SK-N-SH (cell line): ENCODE results near the gene BMP8A. TPM values are rescaled to one million over a fixed set of nuclear protein-coding genes. Genes with fewer than 3 reads are reported as not detected.

Source experiments
- CTCF ChIA-PET: fragments of 300-600, 350-600 bp; formaldehyde crosslinking; extraction: SDS; loops from one replicate; lab custom pipeline; 2021; lab: Yijun Ruan, JAX
- POLR2A ChIA-PET: fragments of 350-600 bp; sonication (Branson Sonifier 250); formaldehyde crosslinking; extraction: SDS; loops from one replicate; lab custom pipeline; 2020; ENCODE audit warnings: antibody characterized with exemption, inconsistent platforms; lab: Yijun Ruan, JAX
- DNase-seq: peaks from one replicate; pipeline ENCODE4 v3.0.0; 2012
- H2AFZ ChIP-seq: fragments of 200-600 bp; sonication (generic); 2 replicates; pipeline ENCODE4 v1.8.1; 2016; ENCODE audit warnings: antibody characterized with exemption, mild to moderate bottlenecking, low read depth
- H3F3A ChIP-seq: fragments of 200-600 bp; sonication (generic); replicated peaks from 2 replicates; pipeline ENCODE3; 2016; ENCODE audit warnings: antibody characterized with exemption, mild to moderate bottlenecking; ENCODE audit not compliant: insufficient read depth
- H3K27ac ChIP-seq, 2 experiments: fragments of 200-500 bp in 1 of 2; fragments of 200-600 bp in 1 of 2; sonication (Bioruptor generic) in 1 of 2; sonication (generic), shearing (Covaris generic) in 1 of 2; 2 replicates each; pipeline versions ENCODE4 v1.5.1 to v1.6.1; 2014 to 2016; ENCODE audit warnings: low read depth in 2 of 2, inconsistent platforms in 1 of 2, low read length in 1 of 2, mild to moderate bottlenecking in 1 of 2, mixed read lengths in 1 of 2
- H3K27me3 ChIP-seq: fragments of 200-600 bp; sonication (generic), shearing (Covaris generic); 2 replicates; pipeline ENCODE4 v1.6.1; 2016; ENCODE audit warnings: mixed run types; ENCODE audit not compliant: insufficient read depth
- H3K36me3 ChIP-seq, 2 experiments: fragments of 200-500 bp in 1 of 2; fragments of 200-600 bp in 1 of 2; sonication (Bioruptor generic) in 1 of 2; sonication (generic) in 1 of 2; replicated peaks in 1 of 2; 2 replicates each; pipeline versions ENCODE3 to v1.5.1; 2014 to 2016; ENCODE audit warnings: low read length in 1 of 2, mild to moderate bottlenecking in 1 of 2; ENCODE audit not compliant: insufficient read depth in 2 of 2, control insufficient read depth in 1 of 2
- H3K4me1 ChIP-seq, 2 experiments: fragments of 200-500 bp in 1 of 2; fragments of 200-600 bp in 1 of 2; sonication (Bioruptor generic) in 1 of 2; sonication (generic), shearing (Covaris generic) in 1 of 2; 2 replicates each; pipeline versions ENCODE4 v1.5.1 to v1.6.1; 2014 to 2016; ENCODE audit warnings: low read depth in 1 of 2, low read length in 1 of 2, mixed run types in 1 of 2; ENCODE audit not compliant: insufficient read depth in 2 of 2, control insufficient read depth in 1 of 2
- H3K4me2 ChIP-seq: fragments of 200-600 bp; sonication (generic), shearing (Covaris generic); 2 replicates; pipeline ENCODE4 v1.6.1; 2017; ENCODE audit warnings: mixed run types
- H3K4me3 ChIP-seq, 2 experiments: fragments of 200-500 bp in 1 of 2; fragments of 200-600 bp in 1 of 2; sonication (Bioruptor generic) in 1 of 2; sonication (generic), shearing (Covaris generic) in 1 of 2; 2 replicates each; pipeline versions ENCODE4 v1.5.1 to v1.8.1; 2014 to 2016; ENCODE audit warnings: low read depth in 2 of 2, inconsistent platforms in 1 of 2, low read length in 1 of 2, mild to moderate bottlenecking in 1 of 2, mixed read lengths in 1 of 2, moderate library complexity in 1 of 2
- H3K79me2 ChIP-seq: fragments of 200-600 bp; sonication (generic); 2 replicates; pipeline ENCODE4 v1.8.1; 2017; ENCODE audit warnings: mild to moderate bottlenecking; ENCODE audit not compliant: insufficient read depth
- H3K9ac ChIP-seq: fragments of 200-600 bp; sonication (generic); 2 replicates; pipeline ENCODE4 v1.6.1; 2017; ENCODE audit warnings: mixed run types
- H3K9me2 ChIP-seq: fragments of 200-600 bp; sonication (generic); 2 replicates; pipeline ENCODE4 v1.6.1; 2017; ENCODE audit warnings: mixed run types
- H3K9me3 ChIP-seq: fragments of 200-600 bp; sonication (generic); 2 replicates; pipeline ENCODE4 v1.6.1; 2017; ENCODE audit warnings: mixed run types, mild to moderate bottlenecking, moderate library complexity
- H4K20me1 ChIP-seq: fragments of 200-600 bp; sonication (generic); 2 replicates; pipeline ENCODE4 v1.6.1; 2017; ENCODE audit warnings: mild to moderate bottlenecking, mixed run types; ENCODE audit not compliant: insufficient read depth
- FOXM1 ChIP-seq: IDR thresholded peaks from 2 replicates; pipeline ENCODE4 v1.4.0; 2012; ENCODE audit warnings: low read depth, mild to moderate bottlenecking
- GABPA ChIP-seq: IDR thresholded peaks from 2 replicates; pipeline ENCODE4 v1.4.0; 2012; ENCODE audit warnings: low read depth, mild to moderate bottlenecking
- GATA2 ChIP-seq: sonication (generic); formaldehyde crosslinking; IDR thresholded peaks from 2 replicates; pipeline ENCODE4 v1.5.0; 2020; ENCODE audit warnings: mild to moderate bottlenecking, missing genetic modification reagents
- RCOR1 ChIP-seq: fragments of 150-350 bp; IDR thresholded peaks from 2 replicates; pipeline ENCODE4 v1.6.1; 2017; ENCODE audit warnings: antibody characterized with exemption, low read length
- RXRA ChIP-seq: IDR thresholded peaks from 2 replicates; pipeline ENCODE4 v1.4.0; 2012; ENCODE audit warnings: low read depth, mild to moderate bottlenecking, borderline replicate concordance
- SIN3A ChIP-seq: IDR thresholded peaks from 2 replicates; pipeline ENCODE4 v1.6.1; 2012; ENCODE audit warnings: low read depth, mild to moderate bottlenecking, low read length, moderate library complexity, borderline replicate concordance
- SMC3 ChIP-seq: IDR thresholded peaks from 2 replicates; pipeline ENCODE4 v1.6.1; 2012; ENCODE audit warnings: low read depth, low read length, improper control_type of control experiment
- WGBS: methylation state at CpG from one replicate; pipeline ENCODE4 v1.1.6; 2017; ENCODE audit warnings: low lambda C conversion rate; 5-methylcytosine and 5-hydroxymethylcytosine counted together
- polyA plus RNA-seq, 3 experiments: library from polyadenylated mRNA; depleted of rRNA; stranded (reverse); fragments of >200 nt; gene quantifications; 2 replicates each; pipeline ENCODE4 v1.2.3, GENCODE V29; 2012
- TF ChIP-seq, protein P1 (sequence below): IDR thresholded peaks from 2 replicates; pipeline ENCODE4 v1.6.1; 2012; ENCODE audit warnings: mild to moderate bottlenecking, low read depth, low read length, moderate library complexity
- TF ChIP-seq, protein P2 (sequence below): IDR thresholded peaks from 2 replicates; pipeline ENCODE4 v1.4.0; 2012; ENCODE audit warnings: low read depth, borderline replicate concordance
- TF ChIP-seq, protein P3 (sequence below): IDR thresholded peaks from 2 replicates; pipeline ENCODE4; 2012
- TF ChIP-seq, protein P4 (sequence below): IDR thresholded peaks from 2 replicates; pipeline ENCODE4 v1.4.0; 2012; ENCODE audit warnings: low read depth, borderline replicate concordance
- TF ChIP-seq, protein P5 (sequence below): fragments of 200-600 bp; sonication (generic); IDR thresholded peaks from 2 replicates; pipeline ENCODE4 v1.6.1; 2017; ENCODE audit warnings: antibody characterized with exemption, mild to moderate bottlenecking, moderate library complexity
- TF ChIP-seq, protein P6 (sequence below): fragments of 150-350 bp; IDR thresholded peaks from 2 replicates; pipeline ENCODE4 v1.6.1; 2016; ENCODE audit warnings: mild to moderate bottlenecking, low read depth, low read length

BMP8A gene
- polyA plus RNA-seq, 1 of the 3 experiments (the other 2 are of a cell fraction) = 0.16 TPM

DNA sequence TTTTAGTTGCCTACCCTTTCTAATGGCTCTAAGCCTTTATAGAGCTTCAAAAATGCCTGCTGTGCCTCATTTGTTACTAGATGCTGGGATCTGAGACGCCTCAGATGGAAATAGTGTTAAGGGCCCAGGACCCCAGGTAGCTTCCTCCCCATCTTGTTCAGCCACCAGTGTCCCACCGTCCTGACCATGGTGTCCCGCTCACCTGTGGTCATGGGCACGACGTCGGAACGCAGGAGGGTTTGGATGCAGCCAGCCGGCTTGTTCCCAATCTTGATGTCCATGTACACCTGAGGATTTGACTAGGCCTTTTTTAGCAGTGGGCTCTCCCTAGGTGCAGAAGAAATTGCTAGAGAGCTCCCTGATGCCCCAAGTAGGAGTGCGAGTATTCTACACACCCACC, 54.1 kb downstream of the BMP8A start:
- WGBS = 89% methylated on average over 9 of the region's 9 CpGs
- no peaks in the 10 kb centered on the region for H3K9me3 ChIP-seq
- POLR2A ChIA-PET = no interaction called here
- no peak for TF ChIP-seq SMC3
- TF ChIP-seq GABPA = no peak
- no peak for TF ChIP-seq RCOR1
- no peak for TF ChIP-seq SIN3A
- TF ChIP-seq GATA2 (CRISPR knock-in tag) = no peak
- TF ChIP-seq, protein P1, sequence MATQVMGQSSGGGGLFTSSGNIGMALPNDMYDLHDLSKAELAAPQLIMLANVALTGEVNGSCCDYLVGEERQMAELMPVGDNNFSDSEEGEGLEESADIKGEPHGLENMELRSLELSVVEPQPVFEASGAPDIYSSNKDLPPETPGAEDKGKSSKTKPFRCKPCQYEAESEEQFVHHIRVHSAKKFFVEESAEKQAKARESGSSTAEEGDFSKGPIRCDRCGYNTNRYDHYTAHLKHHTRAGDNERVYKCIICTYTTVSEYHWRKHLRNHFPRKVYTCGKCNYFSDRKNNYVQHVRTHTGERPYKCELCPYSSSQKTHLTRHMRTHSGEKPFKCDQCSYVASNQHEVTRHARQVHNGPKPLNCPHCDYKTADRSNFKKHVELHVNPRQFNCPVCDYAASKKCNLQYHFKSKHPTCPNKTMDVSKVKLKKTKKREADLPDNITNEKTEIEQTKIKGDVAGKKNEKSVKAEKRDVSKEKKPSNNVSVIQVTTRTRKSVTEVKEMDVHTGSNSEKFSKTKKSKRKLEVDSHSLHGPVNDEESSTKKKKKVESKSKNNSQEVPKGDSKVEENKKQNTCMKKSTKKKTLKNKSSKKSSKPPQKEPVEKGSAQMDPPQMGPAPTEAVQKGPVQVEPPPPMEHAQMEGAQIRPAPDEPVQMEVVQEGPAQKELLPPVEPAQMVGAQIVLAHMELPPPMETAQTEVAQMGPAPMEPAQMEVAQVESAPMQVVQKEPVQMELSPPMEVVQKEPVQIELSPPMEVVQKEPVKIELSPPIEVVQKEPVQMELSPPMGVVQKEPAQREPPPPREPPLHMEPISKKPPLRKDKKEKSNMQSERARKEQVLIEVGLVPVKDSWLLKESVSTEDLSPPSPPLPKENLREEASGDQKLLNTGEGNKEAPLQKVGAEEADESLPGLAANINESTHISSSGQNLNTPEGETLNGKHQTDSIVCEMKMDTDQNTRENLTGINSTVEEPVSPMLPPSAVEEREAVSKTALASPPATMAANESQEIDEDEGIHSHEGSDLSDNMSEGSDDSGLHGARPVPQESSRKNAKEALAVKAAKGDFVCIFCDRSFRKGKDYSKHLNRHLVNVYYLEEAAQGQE = no peak
- TF ChIP-seq FOXM1 = no peak
- TF ChIP-seq, protein P2, sequence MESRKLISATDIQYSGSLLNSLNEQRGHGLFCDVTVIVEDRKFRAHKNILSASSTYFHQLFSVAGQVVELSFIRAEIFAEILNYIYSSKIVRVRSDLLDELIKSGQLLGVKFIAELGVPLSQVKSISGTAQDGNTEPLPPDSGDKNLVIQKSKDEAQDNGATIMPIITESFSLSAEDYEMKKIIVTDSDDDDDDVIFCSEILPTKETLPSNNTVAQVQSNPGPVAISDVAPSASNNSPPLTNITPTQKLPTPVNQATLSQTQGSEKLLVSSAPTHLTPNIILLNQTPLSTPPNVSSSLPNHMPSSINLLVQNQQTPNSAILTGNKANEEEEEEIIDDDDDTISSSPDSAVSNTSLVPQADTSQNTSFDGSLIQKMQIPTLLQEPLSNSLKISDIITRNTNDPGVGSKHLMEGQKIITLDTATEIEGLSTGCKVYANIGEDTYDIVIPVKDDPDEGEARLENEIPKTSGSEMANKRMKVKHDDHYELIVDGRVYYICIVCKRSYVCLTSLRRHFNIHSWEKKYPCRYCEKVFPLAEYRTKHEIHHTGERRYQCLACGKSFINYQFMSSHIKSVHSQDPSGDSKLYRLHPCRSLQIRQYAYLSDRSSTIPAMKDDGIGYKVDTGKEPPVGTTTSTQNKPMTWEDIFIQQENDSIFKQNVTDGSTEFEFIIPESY = no peak
- TF ChIP-seq, protein P3, sequence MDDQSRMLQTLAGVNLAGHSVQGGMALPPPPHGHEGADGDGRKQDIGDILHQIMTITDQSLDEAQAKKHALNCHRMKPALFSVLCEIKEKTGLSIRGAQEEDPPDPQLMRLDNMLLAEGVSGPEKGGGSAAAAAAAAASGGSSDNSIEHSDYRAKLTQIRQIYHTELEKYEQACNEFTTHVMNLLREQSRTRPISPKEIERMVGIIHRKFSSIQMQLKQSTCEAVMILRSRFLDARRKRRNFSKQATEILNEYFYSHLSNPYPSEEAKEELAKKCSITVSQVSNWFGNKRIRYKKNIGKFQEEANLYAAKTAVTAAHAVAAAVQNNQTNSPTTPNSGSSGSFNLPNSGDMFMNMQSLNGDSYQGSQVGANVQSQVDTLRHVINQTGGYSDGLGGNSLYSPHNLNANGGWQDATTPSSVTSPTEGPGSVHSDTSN = no peak
- no peak for TF ChIP-seq RXRA
- TF ChIP-seq, protein P4, sequence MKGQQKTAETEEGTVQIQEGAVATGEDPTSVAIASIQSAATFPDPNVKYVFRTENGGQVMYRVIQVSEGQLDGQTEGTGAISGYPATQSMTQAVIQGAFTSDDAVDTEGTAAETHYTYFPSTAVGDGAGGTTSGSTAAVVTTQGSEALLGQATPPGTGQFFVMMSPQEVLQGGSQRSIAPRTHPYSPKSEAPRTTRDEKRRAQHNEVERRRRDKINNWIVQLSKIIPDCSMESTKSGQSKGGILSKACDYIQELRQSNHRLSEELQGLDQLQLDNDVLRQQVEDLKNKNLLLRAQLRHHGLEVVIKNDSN = no peak
- TF ChIP-seq, protein P5, sequence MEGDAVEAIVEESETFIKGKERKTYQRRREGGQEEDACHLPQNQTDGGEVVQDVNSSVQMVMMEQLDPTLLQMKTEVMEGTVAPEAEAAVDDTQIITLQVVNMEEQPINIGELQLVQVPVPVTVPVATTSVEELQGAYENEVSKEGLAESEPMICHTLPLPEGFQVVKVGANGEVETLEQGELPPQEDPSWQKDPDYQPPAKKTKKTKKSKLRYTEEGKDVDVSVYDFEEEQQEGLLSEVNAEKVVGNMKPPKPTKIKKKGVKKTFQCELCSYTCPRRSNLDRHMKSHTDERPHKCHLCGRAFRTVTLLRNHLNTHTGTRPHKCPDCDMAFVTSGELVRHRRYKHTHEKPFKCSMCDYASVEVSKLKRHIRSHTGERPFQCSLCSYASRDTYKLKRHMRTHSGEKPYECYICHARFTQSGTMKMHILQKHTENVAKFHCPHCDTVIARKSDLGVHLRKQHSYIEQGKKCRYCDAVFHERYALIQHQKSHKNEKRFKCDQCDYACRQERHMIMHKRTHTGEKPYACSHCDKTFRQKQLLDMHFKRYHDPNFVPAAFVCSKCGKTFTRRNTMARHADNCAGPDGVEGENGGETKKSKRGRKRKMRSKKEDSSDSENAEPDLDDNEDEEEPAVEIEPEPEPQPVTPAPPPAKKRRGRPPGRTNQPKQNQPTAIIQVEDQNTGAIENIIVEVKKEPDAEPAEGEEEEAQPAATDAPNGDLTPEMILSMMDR = no peak
- TF ChIP-seq, protein P6, sequence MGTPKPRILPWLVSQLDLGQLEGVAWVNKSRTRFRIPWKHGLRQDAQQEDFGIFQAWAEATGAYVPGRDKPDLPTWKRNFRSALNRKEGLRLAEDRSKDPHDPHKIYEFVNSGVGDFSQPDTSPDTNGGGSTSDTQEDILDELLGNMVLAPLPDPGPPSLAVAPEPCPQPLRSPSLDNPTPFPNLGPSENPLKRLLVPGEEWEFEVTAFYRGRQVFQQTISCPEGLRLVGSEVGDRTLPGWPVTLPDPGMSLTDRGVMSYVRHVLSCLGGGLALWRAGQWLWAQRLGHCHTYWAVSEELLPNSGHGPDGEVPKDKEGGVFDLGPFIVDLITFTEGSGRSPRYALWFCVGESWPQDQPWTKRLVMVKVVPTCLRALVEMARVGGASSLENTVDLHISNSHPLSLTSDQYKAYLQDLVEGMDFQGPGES = no peak
- peaks cover 3% of the 10 kb centered on the region for H3F3A ChIP-seq
- H3K9me2 ChIP-seq = no peaks in the 10 kb centered on the region
- H3K9ac ChIP-seq = no peak overlapping the region
- H2AFZ ChIP-seq = no peak overlapping the region
- no peak overlapping the region for H3K4me2 ChIP-seq
- H4K20me1 ChIP-seq = no peaks in the 10 kb centered on the region
- H3K27ac ChIP-seq = no peak overlapping the region
- no peak overlapping the region for H3K4me3 ChIP-seq
- H3K4me1 ChIP-seq = no peaks in the 10 kb centered on the region
- CTCF ChIA-PET = interaction anchor here (0.6 to 1.3 kb wide), 2 partner anchors 442 to 598 kb away, joined by 3 read pairs; no protein-coding TSS in a partner anchor
- H3K27me3 ChIP-seq = no peaks in the 10 kb centered on the region
- no peak for DNase-seq
- H3K79me2 ChIP-seq = no peaks in the 10 kb centered on the region
- peaks cover 13 to 15% of the 10 kb centered on the region in 2 experiments for H3K36me3 ChIP-seq
